Measurements from ENCODE around the gene ALG12. TPM values are rescaled to one million over a fixed set of nuclear protein-coding genes. Genes with fewer than 3 reads are reported as not detected.

ALG12 gene
- total and polyA plus RNA-seq, 2 of the 4 experiments (the other 2 are of a cell fraction) = 7.2 to 10.9 TPM

DNA sequence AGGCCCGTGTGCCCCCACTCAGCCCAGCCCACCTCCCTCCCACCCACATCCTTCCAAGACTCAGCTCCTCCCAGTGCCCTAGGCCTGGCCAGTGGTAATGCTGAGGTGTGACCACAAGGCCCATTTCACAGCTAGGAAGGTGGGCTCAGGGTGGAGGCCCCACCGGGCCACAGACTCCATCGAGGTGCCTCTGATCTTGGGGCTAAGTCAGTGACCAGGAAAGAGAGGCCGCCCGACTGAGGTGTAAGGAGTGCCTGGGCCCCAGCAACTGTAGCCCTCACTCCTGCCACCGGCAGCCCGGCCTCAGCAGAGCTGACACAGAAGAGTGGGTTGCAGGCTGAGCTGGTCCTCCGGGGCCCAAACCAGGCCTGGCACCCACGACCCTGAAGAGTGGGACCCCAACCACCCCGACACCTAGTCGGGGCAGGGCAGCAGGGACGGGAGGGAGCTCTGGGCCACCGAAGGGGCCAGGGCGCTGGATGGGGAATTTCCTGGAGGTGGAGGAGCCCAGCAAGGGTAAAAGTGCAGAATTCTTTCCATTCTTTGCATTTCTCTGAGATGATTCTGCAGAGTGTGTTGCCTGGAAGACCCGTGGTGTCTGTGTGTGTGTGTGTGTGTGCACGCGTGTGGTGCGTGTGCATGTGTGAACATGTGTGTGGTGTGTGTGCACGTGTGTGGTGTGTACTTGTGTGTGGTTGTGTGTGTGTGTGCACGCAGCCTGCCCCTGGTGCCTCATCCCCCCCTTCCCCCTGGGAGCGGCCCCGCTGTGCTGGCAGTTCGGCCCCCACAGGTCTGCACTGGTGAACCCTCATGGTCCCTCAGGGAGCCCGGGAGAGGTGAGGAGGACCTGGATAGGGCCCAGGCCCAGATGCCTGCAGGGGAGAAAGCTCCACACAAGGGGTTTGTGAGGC, 34.0 kb upstream of the ALG12 start:
- peak overlapping the region; percentile 100 for H4K91ac ChIP-seq (ENCODE audit: insufficient read depth, low read depth, low read length)
- WGBS, 2 experiments (ENCODE audit: extremely low coverage in 2 of 2, insufficient read length in 1 of 2) = 58% methylated on average over 2 of the region's 24 CpGs; no CpG with 5 or more reads in 1 of the 2 experiments
- H2BK15ac ChIP-seq (ENCODE audit: low read depth, low read length) = peak overlapping the region; percentile 80; the same call in 2 of the 3 replicates
- peak overlapping the region; percentile 100 for H2AK9ac ChIP-seq (replicated peaks; ENCODE audit: low read depth, low read length, poor library complexity)
- peaks cover 40% of the 10 kb centered on the region for H3K4me1 ChIP-seq (ENCODE audit: control insufficient read depth, insufficient read depth, low read length)
- peak overlapping the region; percentile 85 to 95 for H4K8ac ChIP-seq (ENCODE audit: low read depth in 2 of 2, low read length in 2 of 2)
- H3K14ac ChIP-seq (replicated peaks; ENCODE audit: low read depth, low read length) = peak overlapping the region; percentile 90
- in situ Hi-C loops (cut with MboI; ENCODE audit: low sequenced_read_pairs) = no loop called here
- TF ChIP-seq MAZ (IDR thresholded peaks at IDR 0.05; ENCODE audit: borderline replicate concordance, low read depth, low read length) (0 out of 2 replicates have a peak, but pooled peaks have one; percentile 25), FOS (IDR thresholded peaks at IDR 0.05; ENCODE audit: low read depth, low read length) (peak; percentile 48; the same call in 1 of the 2 replicates), BHLHE40 (IDR thresholded peaks at IDR 0.05; ENCODE audit: low read depth, low read length) (peak; percentile 81; the same call in 1 of the 2 replicates), RAD21 (IDR thresholded peaks at IDR 0.05; ENCODE audit: low read length) (no peak), SMC3 (IDR thresholded peaks at IDR 0.05; ENCODE audit: low read depth, low read length) (no peak)
- ATAC-seq (ENCODE audit: low read depth) (peak; percentile 83), DNase-seq (peak; percentile 81)
- peak overlapping the region; percentile 91 for H2AFZ ChIP-seq (replicated peaks; ENCODE audit: low read length, poor library complexity)
- no TSS peak for BruUV-seq (replicated peaks)
- H3K79me1 ChIP-seq (ENCODE audit: low read depth in 1 of 2, low read length in 2 of 2) = 0 out of 4 replicates have a peak, but pooled peaks cover 0 to 4% of the 10 kb centered on the region in 2 experiments
- H3K4me2 ChIP-seq (ENCODE audit: low read depth, low read length) = peak overlapping the region; percentile 16; the same call in 1 of the 2 replicates
- H3K9me3 ChIP-seq (ENCODE audit: control insufficient read depth, insufficient read depth, low read length) = no peaks in the 10 kb centered on the region
- intact Hi-C loops (cut with micrococcal nuclease) = no loop called here
- peak overlapping the region; percentile 94 for H4K5ac ChIP-seq (ENCODE audit: low read depth, low read length)
- H3K9me1 ChIP-seq (ENCODE audit: insufficient read depth, low read length) = peaks cover 23% of the 10 kb centered on the region
- H3K36me3 ChIP-seq (ENCODE audit: control insufficient read depth, insufficient read depth, low read length) = no peaks in the 10 kb centered on the region
- H3K23ac ChIP-seq (ENCODE audit: low read depth, low read length) = peak overlapping the region; percentile 60; the same call in 1 of the 2 replicates
- H4K20me1 ChIP-seq (ENCODE audit: insufficient read depth, low read length) = no peaks in the 10 kb centered on the region
- peak overlapping the region; percentile 92 for H3K18ac ChIP-seq (ENCODE audit: low read depth, low read length)
- peak overlapping the region; percentile 100 for H3K4ac ChIP-seq (ENCODE audit: low read depth, low read length)
- H3K56ac ChIP-seq (ENCODE audit: extremely low read depth, insufficient read depth, low read length) = peak overlapping the region; percentile 79
- H3K27ac ChIP-seq (ENCODE audit: insufficient read depth, low read length) = peak overlapping the region; percentile 89
- peak overlapping the region; percentile 53 for H3K9ac ChIP-seq (ENCODE audit: low read depth, low read length)
- H2BK5ac ChIP-seq (ENCODE audit: low read depth, low read length, poor library complexity, severe bottlenecking) = peak overlapping the region; percentile 95
- H2AK5ac ChIP-seq (ENCODE audit: low read depth, low read length) = peak overlapping the region; percentile 99
- peak overlapping the region; percentile 99 for H2BK20ac ChIP-seq (ENCODE audit: low read depth, low read length)
- no peak overlapping the region for H3K4me3 ChIP-seq (ENCODE audit: insufficient read depth, low read depth, low read length)
- H3K27me3 ChIP-seq (ENCODE audit: control insufficient read depth, insufficient read depth, low read length) = no peaks in the 10 kb centered on the region
- peak overlapping the region; percentile 100 for H2BK120ac ChIP-seq (ENCODE audit: low read depth, low read length)
- dilution Hi-C loops (cut with HindIII; ENCODE audit: low sequenced_read_pairs, unreplicated experiment) = no loop called here
- ChIA-PET POLR2A (ENCODE audit: unreplicated experiment) (interaction anchor here (0.5 to 0.8 kb wide), 6 partner anchors 9 to 162 kb away, joined by 3 to 6 read pairs (median 3); no protein-coding TSS in a partner anchor), CTCF (no interaction called here)

All from IMR-90 (cell line).